ENCODE results near the gene AKAP12.
"Not testable (repeated sequence)": the region's sequence is repeated elsewhere in the genome, so short reads cannot be mapped to it uniquely, and the experiment has no call there.

The AKAP12 gene

DNA sequence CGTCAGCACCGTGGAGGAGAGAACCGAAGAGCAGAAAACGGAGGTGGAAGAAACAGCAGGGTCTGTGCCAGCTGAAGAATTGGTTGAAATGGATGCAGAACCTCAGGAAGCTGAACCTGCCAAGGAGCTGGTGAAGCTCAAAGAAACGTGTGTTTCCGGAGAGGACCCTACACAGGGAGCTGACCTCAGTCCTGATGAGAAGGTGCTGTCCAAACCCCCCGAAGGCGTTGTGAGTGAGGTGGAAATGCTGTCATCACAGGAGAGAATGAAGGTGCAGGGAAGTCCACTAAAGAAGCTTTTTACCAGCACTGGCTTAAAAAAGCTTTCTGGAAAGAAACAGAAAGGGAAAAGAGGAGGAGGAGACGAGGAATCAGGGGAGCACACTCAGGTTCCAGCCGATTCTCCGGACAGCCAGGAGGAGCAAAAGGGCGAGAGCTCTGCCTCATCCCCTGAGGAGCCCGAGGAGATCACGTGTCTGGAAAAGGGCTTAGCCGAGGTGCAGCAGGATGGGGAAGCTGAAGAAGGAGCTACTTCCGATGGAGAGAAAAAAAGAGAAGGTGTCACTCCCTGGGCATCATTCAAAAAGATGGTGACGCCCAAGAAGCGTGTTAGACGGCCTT lies 110.0 kb downstream of the AKAP12 start:
- no peak for DNase-seq (ENCODE audit: low read depth)

- no peak for DNase-seq (ENCODE audit: low read depth)
Observed at GRCh38 chr6:151350442-151351145, 110.8 kb downstream of the AKAP12 start.

DNA sequence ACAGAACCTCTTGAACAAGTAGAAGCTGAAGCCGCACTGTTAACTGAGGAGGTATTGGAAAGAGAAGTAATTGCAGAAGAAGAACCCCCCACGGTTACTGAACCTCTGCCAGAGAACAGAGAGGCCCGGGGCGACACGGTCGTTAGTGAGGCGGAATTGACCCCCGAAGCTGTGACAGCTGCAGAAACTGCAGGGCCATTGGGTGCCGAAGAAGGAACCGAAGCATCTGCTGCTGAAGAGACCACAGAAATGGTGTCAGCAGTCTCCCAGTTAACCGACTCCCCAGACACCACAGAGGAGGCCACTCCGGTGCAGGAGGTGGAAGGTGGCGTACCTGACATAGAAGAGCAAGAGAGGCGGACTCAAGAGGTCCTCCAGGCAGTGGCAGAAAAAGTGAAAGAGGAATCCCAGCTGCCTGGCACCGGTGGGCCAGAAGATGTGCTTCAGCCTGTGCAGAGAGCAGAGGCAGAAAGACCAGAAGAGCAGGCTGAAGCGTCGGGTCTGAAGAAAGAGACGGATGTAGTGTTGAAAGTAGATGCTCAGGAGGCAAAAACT lies 111.5 kb downstream of the AKAP12 start:
- no peak for DNase-seq (ENCODE audit: low read depth)

DNA sequence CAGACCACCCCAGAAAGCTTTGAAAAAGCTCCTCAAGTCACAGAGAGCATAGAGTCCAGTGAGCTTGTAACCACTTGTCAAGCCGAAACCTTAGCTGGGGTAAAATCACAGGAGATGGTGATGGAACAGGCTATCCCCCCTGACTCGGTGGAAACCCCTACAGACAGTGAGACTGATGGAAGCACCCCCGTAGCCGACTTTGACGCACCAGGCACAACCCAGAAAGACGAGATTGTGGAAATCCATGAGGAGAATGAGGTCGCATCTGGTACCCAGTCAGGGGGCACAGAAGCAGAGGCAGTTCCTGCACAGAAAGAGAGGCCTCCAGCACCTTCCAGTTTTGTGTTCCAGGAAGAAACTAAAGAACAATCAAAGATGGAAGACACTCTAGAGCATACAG lies 112.0 kb downstream of the AKAP12 start:
- no peak for DNase-seq (ENCODE audit: low read depth)

GRCh38 chr6:151352410-151353396 lies 112.9 kb downstream of the AKAP12 start:
- DNase-seq (ENCODE audit: low read depth), result no peak

DNA sequence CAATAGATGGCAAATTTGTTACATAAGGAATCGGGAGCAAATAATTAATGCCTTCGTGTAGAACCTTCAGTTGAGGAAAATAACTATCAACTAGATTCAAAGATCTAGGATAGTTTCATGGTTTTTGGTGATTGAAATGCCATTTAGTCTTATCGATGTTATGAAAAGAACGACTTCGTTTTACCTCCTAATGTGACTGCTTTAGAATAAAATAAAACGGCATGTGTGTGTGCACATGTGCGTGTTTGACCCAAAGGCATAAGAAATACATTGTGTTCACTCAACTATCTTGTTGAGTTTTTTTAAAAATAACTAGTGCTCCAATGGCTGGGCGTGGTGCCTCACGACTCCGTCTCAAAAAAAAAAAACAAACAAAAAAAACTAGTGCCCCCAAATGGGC lies 114.0 kb downstream of the AKAP12 start:
- DNase-seq (ENCODE audit: low read depth), result no peak

- DNase-seq (ENCODE audit: low read depth), result not testable (repeated sequence)
Observed at GRCh38 chr6:151356983-151357382, 117.2 kb downstream of the AKAP12 start.

DNA sequence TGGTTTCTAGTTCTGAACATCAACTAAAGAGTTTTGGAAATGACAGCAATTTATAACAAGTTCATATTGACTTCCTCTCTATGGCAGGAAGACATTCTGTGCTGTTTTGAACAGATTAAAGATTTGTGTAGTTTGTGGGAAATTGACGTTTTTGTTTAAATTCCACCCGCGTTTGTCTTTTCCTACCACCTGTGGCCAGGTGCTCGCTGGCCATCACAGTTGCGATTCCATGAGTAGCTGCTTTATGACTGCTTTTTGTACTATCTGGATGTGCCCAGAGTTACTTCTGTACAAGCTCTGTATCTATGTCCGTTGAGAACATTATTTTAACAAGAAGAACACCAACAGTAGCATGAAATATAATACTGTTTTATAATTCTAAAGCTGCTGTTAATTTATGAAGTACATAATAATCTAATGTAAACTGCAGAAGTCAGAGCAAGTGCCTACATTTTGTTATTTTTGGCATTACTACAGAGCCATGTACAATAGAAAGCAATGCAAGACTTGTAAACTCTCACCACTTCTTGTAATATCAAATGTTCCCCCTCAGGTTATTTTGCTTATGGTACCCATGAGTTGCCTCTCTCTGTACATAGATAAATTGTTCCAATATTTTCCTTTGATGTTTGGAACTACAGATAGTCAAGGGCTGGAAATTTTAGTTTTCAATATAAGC lies 118.1 kb downstream of the AKAP12 start:
- no peak for DNase-seq (ENCODE audit: low read depth)

DNA sequence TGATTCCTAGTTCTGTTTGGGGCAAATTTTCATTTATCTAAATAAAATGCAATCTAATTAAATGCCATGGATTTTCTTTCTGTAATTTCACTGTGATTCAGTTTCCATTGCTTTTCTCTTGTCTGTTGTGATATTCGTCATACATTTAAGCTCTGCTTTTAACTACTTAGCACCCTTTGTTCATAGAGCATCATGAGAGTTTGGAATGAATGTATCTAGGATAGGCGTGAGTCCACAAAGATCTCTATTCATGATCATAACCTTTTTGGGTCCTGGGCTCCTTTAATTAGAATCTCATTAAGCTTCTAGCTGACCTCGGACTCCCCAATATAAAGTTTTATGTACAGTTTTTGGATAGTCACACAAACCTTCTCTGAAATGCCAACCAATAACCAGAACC lies 118.7 kb downstream of the AKAP12 start:
- DNase-seq (ENCODE audit: low read depth), result no peak

GRCh38 chr6:151359486-151359885 lies 119.7 kb downstream of the AKAP12 start:
- DNase-seq (ENCODE audit: low read depth), result no peak

GRCh38 chr6:151365233-151365632 lies 125.5 kb downstream of the AKAP12 start:
- DNase-seq (ENCODE audit: low read depth), result no peak

DNA sequence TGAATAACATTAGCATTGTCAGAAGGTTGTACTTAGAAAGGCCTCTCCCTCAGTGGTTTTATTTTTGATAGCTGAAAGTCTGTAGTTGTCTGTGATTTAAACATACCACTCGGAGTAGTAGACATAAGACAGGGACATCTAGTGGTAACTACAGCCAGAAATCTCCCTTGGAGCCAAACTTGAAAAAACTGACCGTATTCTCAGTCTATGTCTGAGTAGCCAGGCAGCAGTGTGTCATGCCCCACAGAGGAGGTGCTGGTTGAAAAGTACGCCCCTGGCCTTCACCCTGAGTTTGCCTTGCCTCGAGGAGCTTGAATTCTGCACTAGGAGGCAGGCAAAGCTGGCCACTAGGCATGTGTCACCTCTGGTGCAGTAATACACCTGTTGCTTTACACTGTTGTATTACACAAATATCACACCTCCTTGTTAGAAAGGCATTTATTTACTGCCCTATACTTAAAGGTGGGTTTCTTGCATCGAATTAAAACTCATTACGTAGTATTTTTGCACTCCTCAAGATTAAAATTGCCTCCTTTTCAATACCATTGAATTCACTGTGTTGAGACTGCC lies 130.8 kb downstream of the AKAP12 start:
- DNase-seq (ENCODE audit: low read depth), result no peak

DNA sequence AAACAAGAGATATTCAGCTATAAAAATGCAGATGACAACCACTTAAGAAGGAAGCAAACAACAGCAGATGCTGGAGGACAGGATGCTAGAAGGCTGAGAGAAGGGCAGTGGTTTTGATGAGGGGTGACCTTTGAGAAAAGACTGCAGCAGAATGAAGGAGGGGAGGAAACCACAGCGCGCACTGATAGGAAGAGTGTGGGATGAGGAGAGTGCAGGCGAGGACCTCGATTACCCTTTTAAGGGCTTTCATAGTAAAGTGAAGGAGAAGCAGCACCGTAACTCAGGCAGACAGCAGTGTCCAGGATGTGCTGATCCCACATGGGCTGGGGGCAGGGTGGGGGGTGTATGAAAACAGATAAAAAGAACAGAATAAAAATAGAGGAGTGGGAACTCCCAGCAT lies 132.4 kb downstream of the AKAP12 start:
- DNase-seq (ENCODE audit: low read depth), result no peak

DNA sequence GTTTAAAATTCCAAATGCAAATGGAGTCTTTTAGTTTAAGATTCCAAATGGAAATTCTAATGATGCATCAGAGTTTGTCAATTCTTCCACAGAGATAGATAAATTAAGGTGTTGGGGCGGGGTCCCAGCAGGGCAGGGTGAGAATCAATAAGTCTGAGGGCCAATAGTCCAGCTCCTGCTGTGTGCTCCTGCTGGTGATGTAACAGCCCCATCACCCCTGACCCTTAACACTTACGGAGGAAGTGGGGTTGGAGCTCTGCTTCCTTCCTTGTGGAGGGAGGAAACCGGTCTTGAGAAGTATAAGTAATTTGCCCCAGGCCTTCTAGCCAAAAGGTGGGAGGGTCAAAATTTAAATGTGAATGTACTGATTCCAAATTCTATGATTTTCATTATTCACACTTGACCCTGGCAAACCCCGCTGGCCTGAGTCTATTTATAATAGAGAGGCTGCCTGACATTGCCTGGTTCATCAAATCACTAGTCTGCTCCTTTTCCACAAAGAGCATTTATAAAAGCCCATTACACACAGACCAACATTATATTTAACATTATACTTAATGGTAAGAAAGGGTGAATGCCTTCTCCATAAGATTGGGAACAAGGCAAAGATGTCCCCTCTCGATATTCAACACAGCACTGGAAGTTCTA lies 134.4 kb downstream of the AKAP12 start:
- DNase-seq (ENCODE audit: low read depth), result no peak

GRCh38 chr6:151375833-151376232 lies 136.1 kb downstream of the AKAP12 start:
- no peak for DNase-seq (ENCODE audit: low read depth)

DNA sequence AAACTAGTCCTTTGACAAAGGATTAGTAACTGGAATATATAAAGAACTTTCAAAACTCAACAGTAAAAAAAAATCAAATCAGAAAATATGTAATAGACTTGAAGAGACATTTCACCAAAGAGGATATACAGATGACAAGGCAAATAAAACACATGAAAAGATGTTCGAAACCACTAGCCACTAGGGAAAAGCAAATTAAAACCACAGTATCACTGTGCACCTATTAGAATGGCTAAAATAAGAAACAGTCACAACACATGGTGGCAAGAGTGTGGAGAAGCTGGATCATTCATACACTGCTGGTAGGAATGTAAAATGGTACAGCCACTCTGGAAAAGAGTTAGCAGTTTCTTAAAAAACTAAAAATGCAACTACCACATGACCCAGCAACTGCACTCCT lies 136.7 kb downstream of the AKAP12 start:
- no peak for DNase-seq (ENCODE audit: low read depth)

DNA sequence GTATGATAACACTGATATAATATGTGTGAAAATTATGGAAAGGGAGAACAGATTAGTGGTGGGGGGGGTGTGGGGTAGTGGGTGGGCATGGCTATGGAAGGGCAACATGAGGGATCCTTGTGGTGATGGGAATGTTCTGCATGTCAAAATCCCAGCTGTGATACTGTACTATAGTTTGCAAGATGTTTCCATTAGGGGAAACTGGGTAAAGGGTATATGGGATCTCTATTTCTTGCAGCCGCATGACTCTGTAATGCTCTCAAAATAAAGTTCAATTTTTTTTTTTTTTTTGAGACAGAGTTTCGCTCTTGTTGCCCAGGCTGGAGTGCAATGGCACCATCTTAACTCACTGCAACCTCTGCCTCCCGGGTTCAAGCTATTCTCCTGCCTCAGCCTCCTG lies 137.3 kb downstream of the AKAP12 start:
- DNase-seq (ENCODE audit: low read depth), result no peak

DNA sequence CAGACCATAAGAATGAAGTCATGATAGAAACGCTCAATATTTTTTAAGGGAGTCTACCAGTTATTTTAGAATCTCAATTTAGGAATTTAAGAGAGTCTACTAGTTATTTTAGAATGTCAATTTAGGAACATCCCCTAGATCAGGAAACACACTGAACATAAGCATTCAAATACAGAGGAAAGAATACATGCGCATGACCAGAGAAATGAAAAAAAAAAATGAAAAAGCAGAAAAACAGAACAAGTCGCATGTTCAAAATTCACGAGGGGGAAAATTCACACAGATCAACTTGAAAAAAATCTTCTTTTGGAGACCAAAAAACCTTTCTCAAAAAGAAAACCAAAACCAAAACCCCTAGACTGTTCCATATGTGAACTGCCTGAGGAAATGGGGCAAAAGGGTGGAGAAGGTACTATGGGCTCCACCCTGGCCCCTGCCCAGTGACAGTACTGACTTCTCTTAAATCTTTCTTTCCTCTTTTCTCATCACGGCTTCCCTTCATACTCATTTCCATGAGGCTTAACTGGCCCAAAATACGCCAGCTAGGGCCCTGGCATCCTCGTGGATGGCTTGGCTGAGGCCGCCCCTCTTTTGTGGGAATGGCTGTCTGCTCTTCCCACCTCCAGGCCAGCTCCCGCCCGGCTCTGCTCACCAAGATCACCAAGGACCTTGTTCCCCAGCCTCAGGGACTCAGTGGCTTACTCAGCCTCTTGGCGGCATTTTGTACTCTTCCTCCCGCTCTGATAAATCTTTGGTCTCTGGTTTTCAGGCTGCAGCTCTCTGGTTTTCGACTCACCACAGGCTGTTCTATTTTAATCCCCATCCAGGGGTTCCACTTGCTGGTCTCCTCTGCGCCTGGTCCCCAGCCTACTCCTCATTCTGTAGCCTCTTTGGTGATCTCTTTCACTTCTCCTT lies 140.4 kb downstream of the AKAP12 start:
- DNase-seq (ENCODE audit: low read depth), result no peak

DNA sequence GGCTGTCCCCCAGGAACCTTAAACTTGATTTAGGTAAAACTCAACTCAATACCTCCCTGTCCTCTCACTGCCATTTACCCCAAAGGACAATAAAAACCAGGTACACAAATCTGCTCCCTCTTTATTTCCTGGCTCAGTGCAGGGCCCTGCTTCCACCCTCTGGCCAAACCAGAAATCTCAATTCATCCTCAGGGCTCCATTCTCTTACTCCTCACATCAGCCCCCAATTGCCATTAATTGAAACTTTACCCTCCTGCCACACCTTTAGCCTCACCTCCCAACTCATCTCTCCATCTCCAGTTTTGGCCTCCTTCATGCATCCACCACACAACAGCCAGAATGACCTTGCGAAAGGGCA lies 141.1 kb downstream of the AKAP12 start:
- DNase-seq (ENCODE audit: low read depth), result no peak

GRCh38 chr6:151381722-151382121 lies 142.0 kb downstream of the AKAP12 start:
- DNase-seq (ENCODE audit: low read depth), result no peak

All from CMK (cell line).